Skin epidermis (tissue), 12 donors: ENCODE measurements around the gene LENG9.
"Not testable (repeated sequence)": the region's sequence is repeated elsewhere in the genome, so short reads cannot be mapped to it uniquely, and the experiment has no call there.

ENCODE experiments used
- H3K27ac ChIP-seq, 21 experiments: fragments of 200-600 bp; sonication (generic) in 11 of 21; one replicate each; pipeline ENCODE4 v1.5.0; 2020; ENCODE audit warnings: mild to moderate bottlenecking in 3 of 21, inconsistent platforms in 2 of 21, moderate library complexity in 2 of 21
- H3K4me3 ChIP-seq, 7 experiments: fragments of 200-600 bp; sonication (generic) in 2 of 7; one replicate each; pipeline ENCODE4 v1.5.0; 2020; ENCODE audit warnings: inconsistent platforms in 2 of 7, mild to moderate bottlenecking in 2 of 7, moderate library complexity in 1 of 7

The LENG9 gene

DNA sequence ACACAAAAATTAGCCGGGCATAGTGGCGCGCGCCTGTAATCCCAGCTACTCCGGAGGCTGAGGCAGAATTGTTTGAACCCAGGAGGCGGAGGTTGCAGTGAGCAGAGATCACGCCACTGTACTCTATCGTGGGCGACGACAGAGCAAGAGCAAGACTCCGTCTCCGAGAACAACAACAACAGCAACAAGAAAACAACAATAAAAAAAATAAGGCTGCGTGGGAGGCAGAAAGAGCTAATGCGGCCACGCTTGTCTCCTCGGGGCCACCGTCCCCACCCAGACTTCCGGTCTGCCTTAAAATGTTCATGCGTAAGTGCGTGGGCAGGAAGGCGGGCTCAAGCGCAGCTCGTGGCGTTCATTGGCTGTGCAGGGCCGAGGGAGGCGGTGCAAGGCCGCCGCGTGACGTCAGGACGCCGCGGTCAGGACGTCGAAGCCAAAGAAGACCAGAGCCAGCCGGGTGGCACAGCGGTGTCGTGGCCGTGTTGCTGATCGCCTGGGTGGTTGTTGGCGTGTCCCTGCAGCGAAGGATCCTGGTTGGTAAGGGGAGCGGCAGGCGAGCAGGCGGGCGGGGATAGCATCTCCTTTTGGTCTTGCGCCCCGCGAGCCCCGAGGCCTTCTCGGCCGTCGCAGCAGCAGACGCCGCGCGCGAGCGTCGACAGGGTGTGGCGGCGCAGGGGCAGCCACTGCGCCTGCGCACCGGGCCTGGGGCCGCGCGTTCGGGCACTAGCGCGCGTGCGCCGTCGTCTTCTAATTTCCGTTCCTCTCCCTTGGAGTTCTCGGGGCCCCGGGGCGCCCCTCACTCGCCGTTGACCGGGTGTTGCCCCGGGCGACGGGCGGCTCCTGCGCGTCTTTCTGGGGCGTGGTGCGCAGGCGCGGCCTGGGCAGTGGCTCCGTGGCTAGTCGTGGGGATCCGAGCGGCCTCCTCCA, 14.5 kb downstream of the LENG9 start, which contains the start of gene LENG8:
TSS of gene LENG8 (plus strand) at position 426 of the 927 bp plus-strand sequence. CDS start 2,146 bp downstream, outside the sequence.
- peak within 1 kb of the TSS; percentile 62 to 94 (median 89) for H3K4me3 ChIP-seq
- H3K27ac ChIP-seq = peak within 1 kb of the TSS; percentile 87 to 99 (median 97)

DNA sequence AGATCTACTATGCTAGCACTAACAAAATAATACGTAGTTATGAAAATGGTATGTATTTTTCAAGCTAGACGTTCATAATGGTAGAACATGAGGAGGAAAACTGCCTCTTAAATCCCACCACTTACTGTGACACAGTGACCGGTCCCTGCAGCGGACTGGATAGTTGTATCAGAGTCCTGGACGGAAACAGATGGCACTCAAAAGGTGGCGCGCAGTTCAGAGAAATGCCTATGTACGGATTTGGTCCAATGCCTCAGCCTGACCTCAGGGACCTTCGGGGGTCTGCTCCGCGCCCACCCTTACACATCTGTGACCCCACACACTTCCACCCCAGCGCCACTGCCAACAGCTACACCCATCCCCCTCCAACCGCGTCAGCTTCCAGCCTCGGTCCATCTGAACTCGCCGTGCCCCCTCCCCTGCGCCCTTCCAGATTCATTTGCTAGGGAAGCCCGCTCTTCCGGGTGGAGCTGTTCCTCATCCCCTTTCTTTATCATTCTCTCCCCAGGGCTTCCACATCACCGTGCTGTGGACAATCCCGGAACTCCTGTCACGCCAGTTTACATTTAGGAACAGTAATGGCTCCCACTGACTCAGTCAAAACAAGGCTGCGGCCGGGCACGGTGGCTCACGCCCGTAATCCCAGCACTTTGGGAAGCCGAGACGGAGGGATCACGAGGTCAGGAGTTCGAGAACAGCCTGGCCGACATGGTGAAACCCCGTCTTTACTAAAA, 15.4 kb downstream of the LENG9 start:
- Histone ChIP-seq H3K4me3 (peak overlapping the region; percentile 62 to 94 (median 89)), H3K27ac (peak overlapping the region; percentile 87 to 99 (median 97))

DNA sequence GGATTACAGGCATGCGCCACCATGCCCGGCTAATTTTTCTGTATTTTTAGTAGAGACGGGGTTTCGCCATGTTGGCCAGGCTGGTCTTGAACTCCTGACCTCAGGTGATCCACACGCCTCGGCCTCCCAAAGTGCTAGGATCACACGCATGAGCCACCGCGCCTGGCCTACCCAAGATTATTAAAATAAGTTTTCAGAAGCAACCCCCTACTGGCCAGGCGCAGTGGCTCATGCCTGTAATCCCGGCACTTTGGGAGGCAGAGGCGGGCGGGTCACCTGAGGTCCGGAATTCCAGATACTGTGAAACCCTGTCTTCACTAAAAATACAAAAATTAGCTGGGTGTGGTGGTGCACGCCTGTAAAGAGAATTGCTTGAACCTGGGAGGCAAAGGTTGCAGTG, 17.2 kb downstream of the LENG9 start:
- not testable (repeated sequence) for H3K4me3 ChIP-seq
- H3K27ac ChIP-seq = peak overlapping the region in 2 of 21 experiments; percentile 7 to 13

DNA sequence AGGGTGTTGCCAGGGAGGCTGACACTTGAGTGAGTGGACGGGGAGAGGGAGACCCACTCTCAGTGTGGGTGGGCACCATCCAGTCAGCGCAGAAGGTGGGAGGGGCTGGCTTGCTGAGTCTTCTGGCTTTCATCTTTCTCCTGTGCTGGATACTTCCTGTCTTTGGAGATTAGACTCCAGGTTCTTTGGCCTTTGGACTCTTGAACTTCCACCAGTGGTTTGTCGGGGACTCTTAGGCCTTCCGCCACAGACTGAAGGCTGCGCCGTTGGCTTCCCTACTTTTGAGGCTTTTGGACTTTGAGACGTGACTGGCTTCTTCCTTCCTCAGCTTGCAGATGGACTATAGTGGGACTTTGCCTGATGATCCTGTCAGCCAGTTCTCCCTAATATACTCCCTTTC, 18.8 kb downstream of the LENG9 start:
- H3K4me3 ChIP-seq = no peak overlapping the region

DNA sequence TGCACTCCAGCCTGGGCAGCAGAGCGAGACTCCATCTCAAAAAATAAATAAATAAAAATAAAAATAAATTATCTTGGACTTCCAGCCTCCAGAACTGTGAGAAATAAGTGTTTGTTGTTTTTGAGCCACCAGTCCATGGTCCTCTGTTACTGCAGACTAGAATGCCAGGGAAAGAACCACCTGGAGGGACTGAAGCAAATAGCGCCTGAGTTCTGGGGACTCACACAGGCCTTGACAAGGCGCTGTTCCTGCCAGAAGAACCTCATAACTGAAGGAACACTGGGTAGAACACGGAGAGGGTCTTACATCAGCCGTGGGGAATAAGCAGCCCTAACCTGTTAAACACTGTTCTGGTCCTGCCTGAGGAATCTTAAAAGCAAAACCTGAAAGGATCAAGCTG, 22.9 kb downstream of the LENG9 start:
- no peak overlapping the region for H3K4me3 ChIP-seq
- H3K27ac ChIP-seq = no peak overlapping the region

More for the DNA sequence above, 18.8 kb downstream of the LENG9 start:
- H3K27ac ChIP-seq = no peak overlapping the region

DNA sequence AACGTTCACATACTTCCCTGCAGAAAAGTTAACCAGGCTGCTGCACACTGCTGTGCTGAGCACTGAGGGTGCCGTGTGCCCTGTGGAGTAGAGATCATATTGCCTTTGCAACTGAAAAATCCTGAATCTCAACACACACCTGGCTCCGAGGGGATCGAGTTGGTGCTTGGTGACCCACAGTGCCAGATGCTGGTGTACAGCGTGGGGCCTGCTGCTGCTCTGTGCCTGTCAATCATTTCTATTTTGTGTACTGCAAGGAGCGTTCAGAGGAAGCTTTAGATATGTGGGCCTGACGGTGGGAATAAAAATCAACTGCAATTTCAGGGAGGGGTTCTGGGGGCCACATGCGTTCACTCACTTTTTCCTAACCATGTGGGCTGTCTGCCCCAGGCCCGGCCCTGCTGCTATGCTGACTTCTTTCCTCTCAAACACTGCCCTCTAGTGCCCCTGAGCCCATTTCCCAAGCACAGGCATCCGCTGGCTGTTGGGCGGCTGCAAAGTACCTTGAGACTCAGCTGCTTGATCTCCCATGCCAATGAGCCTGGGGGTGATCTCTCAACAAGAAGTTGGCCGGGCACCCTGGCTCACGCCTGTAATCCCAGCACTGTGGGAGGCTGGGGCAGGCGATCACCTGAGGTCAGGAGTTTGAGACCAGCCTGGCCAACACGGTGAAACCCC, 24.3 kb downstream of the LENG9 start:
- Histone ChIP-seq H3K4me3 (no peak overlapping the region), H3K27ac (no peak overlapping the region)

DNA sequence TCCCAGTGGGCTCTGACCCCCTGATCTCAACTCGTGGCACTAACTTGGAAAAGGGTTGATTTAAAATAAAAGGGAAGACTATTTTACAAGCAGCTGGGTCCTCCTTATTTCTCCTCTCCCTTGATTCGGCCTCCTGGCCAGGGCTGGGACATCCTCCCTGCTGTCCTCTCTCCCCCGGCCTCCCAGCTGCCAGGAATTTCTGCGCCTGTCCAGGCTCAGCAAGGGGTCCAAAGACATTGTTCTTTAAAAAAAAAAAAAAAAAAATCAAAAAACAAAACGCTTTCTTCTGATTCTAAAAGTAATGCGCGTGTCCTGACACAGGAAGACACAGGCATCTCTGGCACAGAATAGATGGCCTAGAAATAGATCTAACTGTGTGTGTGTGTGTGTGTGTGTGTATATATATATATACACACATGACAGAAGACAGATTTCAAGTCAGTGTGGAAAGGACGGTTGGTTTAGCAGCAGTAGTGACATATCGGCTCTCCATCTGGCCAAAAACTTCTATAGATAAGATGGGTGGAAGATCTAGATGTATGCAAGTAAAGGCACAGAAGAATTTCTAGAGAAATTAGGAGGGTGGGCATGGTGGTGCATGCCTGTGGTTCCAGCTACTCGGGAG, 26.8 kb downstream of the LENG9 start:
- Histone ChIP-seq H3K4me3 (no peak overlapping the region), H3K27ac (no peak overlapping the region)

DNA sequence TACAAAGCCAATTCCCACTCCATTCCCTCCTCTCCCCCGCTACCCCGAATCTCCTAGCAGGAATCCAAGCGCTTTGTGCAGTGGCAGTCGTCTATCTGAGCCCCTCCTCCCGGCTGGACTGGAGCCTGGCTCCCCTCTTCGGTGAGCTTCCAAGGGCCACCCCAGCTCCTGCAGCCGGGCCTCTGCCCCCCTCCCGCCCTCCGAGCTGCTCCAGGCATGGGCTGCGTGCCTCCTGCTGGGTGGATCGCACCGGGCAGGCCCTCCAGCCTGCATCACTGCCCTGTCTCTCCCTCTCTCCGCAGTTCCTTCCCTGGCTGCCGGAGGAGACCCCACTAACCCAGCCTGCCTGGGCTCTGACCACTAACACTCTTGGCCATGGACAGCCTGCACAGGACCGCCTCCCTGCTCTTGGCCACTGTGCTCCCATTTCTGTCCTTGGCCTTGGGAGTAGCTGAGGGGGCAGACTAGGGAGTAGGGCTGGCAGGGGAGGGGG, 27.5 kb downstream of the LENG9 start:
- Histone ChIP-seq H3K27ac (no peak overlapping the region), H3K4me3 (no peak overlapping the region)

DNA sequence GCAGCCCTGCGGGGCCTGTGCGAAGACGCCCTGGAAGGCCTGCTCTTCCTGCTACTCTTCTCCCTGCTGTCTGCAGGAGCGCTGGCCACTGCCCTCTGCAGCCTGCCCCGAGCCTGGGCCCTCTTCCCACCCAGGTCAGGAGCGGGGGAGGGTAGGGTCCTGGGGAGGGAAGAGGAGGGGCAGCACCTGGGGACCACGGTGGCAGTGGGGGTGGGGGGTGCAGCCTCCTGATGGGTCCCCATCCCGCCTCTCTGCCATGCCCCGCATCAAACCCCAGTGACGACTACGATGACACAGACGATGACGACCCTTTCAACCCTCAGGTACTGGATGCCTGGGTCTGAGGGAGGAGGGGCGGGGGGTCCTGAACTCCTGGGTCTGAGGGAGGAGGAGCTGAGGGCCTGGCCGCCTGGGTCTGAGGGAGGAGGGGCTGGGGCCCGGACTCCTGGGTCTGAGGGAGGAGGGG, 28.0 kb downstream of the LENG9 start:
- H3K27ac ChIP-seq = no peak overlapping the region
- no peak overlapping the region for H3K4me3 ChIP-seq

DNA sequence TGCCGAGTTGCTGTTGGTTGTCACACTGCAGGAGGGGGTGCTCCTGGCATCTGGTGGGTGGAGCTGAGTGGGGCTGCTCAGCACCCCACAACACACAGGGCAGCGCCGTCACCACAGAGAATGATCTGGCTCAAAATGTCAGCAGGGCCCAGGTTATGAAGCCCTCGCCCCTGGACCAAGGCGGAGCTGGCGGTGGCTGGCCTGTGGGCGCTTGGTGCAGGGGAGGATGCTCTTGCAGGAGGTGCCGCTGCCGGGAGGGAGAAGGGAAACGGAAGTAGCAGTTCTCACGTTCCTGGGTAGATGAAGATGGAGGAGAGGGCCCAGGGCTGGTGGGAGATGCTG, 28.7 kb downstream of the LENG9 start:
- no peak overlapping the region for H3K4me3 ChIP-seq
- H3K27ac ChIP-seq = no peak overlapping the region

DNA sequence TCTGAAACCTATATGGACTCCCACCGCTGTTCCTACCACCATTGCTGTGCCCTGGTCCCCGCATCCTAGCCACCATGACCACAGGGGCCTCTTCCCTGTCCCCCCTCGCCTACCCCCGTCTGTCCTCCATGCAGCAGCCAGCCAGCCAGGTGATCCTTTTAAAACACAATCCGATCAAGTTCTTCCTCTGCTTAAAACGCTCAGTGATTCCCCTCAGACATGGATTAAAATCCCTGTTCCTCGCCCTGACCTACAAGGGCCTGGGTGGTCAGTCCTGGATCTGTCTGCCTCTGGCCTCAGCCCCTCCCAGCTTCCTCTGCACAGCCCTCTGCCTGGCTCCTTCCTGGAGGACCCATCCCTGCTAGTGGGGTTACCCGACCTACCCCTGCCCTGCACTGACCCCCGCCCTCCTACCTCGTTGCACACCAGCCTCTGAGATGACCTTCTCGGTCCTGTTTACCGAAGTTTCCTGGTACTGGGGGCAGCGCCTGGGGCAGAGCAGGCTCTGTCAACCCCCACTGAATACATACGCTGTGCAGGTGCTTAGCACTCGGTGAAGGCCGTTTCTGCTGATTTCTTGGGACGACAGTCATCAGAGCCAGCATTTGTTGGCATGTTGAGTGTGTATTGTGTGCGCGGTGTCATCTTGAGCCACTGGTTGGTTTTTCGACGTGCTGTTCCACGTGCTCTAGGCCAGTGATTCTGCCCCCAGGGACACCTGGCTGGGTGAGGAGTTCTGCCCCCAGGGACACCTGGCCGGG, 29.3 kb downstream of the LENG9 start:
- no peak overlapping the region for H3K27ac ChIP-seq

DNA sequence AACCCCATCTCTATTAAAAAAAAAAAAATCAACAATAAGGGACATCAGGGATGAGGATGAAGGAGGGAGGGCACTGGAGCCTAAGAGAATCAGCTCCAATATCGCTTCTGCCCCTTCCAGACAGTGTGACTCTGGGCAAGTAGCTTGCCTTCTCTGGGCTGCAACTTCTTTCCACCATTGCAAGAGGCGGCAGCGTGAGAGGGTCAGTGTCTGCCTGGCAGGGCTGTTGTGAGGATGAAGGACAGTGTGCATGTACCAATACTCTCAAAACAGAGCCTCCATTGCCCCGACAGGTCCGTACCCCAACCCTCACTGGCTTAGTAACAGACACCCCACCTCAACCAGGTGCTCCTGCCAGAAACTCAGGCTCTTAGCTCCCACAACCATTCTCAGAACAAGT, 29.9 kb downstream of the LENG9 start:
- Histone ChIP-seq H3K4me3 (no peak overlapping the region), H3K27ac (no peak overlapping the region)

More for the DNA sequence above, 29.3 kb downstream of the LENG9 start:
- no peak overlapping the region for H3K4me3 ChIP-seq

DNA sequence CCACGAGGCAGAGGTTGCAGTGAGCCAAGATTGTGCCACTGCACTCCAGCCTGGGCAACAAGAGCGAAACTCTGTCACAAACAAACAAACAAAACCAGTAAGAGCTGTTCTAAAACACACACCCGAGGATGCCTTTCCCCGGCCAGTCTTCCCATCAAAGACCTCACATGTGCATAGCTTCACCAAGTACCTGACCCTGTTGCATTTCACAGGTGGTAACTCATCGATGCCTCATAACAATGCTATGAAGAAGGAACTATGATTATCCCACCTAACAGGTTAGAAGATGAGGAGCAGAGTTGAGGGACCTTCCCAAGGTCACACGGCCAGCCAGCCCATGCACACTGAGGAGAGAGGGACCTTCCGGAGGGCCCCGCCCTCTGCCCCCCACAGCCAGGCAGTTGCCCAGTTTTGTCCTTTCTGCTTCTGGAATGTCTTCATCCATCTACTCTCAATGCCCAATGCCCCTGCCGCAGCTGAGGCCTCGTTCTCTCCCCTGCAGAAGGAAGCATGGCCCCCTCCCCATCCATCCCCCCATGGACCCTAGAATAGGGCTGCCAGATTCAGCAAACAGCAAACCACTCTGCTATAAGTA, 31.3 kb downstream of the LENG9 start:
- H3K27ac ChIP-seq = no peak overlapping the region
- no peak overlapping the region for H3K4me3 ChIP-seq

DNA sequence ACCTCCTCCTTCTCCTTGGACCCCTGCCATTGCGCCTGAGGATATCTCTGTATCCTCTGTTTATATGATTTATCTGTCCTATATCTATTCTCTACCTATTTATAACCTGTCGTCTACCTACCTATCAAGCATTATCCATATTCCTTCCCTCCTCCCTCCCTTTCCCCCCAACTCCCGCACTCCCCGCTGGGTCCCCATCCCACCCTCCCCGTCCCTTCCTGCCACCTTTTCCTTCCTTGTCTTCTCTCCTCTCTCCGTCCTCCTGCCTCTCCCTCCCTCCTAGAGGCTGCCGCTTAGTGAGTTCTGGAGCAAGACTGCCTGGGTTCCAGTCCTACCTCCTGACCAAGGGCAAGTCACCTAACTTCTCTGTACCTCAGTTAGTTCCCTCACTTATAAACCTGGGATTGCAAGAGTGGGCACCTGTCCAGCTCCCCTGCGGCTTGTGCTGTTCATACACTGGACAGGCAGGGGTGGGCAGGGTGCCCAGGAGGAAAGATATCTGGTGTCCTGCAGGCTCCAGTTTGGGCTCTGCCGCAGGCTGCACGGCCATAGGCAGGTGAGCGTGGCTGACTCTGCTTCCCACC, 32.2 kb downstream of the LENG9 start:
- H3K27ac ChIP-seq = no peak overlapping the region
- H3K4me3 ChIP-seq = peak overlapping the region in 1 of 7 experiments; percentile 27

DNA sequence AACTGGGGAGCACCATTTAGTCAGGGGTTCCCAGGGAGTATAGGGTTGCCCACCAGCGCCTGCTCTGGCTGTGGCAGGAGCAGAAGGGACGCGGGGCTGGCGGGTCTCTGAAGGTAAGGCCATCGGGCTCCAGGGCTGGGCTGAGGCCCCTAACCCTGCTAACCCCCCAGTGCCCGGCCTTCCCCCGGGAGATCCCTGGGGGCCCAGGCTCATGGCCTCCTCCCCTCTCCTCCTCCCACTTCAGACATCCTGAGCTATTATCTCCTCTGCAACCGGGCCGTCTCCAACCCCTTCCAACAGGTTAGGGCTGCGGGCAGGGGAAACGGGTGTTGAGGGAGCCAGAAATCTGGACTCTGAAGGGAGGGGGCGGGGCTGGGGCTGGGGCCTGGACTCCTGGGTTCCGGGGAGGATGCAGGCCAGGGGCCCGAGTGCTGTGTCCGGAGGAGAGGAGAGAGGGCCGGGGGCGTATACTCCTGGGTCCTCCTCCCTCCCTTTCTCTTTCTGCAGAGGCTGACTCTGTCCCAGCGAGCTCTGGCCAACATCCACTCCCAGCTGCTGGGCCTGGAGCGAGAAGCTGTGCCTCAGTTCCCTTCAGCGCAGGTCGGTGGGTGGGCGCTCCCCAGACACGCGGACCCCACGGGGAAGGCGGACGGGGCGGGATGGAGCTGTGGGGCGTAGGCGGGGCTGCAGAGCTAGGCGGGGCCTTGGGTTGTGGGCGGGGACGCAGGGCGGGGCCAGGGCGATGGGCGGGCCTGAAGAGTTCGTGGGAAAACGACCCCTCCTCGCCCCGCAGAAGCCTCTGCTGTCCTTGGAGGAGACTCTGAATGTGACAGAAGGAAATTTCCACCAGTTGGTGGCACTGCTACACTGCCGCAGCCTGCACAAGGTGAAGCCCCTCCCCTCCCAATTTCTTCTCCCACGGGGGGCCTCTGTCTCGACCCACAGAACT, 33.0 kb downstream of the LENG9 start:
- Histone ChIP-seq H3K27ac (no peak overlapping the region), H3K4me3 (peak overlapping the region in 4 of 7 experiments; percentile 4 to 27 (median 8))

DNA sequence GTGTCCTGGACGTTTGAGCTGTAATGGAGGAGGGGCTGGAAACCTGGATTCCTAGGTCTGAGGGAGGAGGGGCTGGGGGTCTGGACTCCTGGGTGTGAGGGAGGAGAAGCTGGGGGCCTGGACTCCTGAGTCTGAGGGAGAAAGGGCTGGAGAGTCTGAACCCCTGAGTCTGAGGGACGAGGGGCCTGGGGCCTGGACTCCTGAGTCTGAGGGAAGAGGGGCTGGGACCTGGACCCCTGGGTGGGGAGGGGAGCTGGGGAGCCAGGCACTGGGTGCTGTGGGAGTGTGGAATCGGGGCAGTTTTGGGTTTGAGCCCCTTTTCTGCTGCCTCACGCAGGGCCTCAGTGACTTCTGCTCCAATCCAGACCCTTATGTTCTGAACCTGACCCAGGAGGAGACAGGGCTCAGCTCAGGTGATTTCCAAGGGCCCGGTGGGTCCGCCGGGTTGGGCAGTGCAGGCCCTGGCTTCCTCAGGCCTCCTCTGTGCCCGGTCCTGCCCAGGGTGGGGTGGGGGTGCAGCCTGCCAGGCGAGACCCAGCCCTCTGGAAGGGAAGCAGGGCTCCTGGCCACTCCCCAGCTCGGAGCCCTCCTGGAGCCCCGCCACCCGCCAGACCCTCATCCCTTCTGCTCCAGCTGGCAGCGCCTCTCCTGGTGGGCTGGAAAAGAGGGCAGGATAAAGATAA, 33.9 kb downstream of the LENG9 start:
- H3K27ac ChIP-seq = no peak overlapping the region

DNA sequence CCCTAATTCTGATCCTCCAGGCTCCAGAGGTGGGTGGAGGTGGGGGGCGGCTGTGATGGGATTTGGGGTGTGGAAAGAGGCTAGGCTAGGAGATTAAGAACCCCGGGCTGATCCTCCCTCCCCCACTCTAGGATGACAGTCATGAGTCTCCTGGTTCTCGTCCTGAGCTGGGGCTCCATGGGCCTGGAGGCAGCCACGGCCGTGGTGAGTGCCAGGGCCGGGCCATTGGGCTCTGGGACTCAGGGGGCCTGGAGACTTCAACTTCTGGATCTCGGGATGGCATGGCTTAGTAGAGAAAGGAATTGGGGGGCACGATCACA, 34.4 kb downstream of the LENG9 start:
- no peak overlapping the region for H3K4me3 ChIP-seq
- H3K27ac ChIP-seq = no peak overlapping the region

More for the DNA sequence above, 33.9 kb downstream of the LENG9 start:
- no peak overlapping the region for H3K4me3 ChIP-seq
